Erythroblast (primary cell): ENCODE results near the gene SH3RF2.

Source experiments
- GATA1 ChIP-seq: IDR thresholded peaks from 2 replicates; pipeline ENCODE4 v1.6.1; 2011; ENCODE audit warnings: low read depth, mild to moderate bottlenecking, control low read depth, low read length, moderate library complexity
- POLR2A ChIP-seq: IDR thresholded peaks from 2 replicates; pipeline ENCODE4 v1.6.1; 2011; ENCODE audit warnings: mild to moderate bottlenecking, low read length

DNA sequence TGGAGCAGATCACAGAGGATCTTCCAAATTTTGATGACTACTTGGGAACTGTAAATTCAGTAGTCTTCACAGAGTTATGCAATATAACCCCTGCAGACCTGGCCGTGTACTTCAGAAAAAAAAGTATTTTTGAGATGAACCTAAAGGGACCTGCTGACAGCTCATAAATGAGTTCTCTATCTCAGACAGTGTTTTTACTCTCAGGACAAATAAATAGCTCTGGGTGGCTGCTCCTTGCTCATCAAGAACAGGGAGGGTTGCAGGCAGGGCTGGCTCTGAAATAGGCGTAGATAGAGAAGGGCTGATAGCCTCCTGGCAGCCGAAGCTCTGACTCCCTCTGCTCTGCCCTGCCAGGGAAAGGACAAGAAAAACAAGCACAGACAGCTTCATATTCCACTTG is 104.1 kb downstream of the SH3RF2 start:
- TF ChIP-seq POLR2A (no peak), GATA1 (no peak)
